NCI-H1694 treated with DMSO at 0.1 percent for 48 hours (cell line): Measurements from ENCODE around the gene MARCHF9.
"Not testable (repeated sequence)": the region's sequence is repeated elsewhere in the genome, so short reads cannot be mapped to it uniquely, and the experiment has no call there.

Source experiments
- DNase-seq: peaks from one replicate; lab custom pipeline; 2025; lab: John Stamatoyannopoulos, UW

MARCHF9 gene

GRCh38 chr12:57771236-57771872, 16.5 kb downstream of the MARCHF9 start:
- peak; percentile 79 for DNase-seq

DNA sequence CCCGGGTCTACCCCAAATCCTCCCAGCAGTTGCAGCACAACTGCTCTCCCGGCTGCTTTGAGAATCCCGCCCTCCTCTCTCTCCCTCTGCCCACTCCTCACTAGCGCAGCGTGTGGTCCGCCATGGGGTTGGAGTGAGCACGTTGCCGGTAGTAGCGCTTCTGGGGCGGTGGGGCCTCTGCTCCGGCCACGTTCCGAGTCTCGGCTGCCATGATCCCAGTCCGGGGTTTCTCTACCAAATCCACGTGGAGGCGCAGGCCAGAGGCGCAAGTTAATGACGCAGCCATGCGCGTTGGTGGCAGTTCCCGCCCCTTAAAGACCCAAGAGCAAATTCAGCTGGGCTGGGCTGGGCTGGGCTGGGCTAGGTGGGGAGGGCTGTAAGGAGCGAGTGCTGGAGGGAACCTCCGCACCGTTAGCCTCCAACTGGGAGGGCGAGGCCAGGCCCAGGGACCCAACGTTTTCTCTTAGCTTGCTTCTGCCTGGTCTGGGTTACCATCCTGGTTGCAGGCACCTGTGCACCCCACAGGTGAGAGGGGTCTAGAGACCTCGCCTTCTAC, 17.0 kb downstream of the MARCHF9 start, which contains the start of gene METTL1:
TSS of gene METTL1 (minus strand) at position 233 of the 556 bp plus-strand sequence. CDS start at position 211, 22 bp downstream.
- DNase-seq = peak; percentile 90

DNA sequence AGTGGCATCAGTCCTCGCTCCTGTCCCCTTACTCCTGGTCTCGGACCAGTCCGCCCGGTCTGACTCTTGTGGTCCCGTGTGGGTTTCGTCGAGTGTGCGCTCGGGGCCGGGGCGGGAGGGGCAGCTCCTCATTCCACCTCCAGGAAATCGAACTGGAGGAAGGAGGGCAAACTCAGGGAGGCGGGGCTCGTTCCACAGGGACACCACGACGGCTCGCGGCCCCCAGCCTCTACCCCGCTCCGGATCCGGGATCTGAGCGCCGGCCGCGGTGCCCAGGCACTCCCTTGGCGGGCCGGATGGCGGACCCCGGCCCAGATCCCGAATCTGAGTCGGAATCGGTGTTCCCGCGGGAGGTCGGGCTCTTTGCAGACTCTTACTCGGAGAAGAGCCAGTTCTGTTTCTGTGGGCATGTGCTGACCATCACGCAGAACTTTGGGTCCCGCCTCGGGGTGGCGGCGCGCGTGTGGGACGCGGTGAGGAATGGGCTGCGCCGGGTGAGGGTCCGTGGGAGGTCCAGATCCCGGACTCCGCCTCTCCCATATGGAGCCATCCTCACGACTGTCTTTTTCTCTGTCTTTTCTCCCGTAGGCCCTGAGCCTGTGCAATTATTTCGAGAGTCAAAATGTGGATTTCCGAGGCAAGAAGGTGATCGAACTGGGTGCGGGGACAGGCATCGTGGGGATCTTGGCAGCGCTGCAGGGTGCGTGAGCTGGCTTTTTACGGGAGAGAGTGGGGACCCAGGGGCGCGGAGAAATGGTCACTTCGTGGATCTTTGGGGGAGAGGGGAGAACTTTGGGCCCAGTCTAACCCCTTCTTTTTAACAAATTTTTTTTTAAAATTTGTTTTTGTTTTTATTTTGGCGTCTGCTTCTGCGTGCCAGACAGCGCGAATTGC, 17.8 kb downstream of the MARCHF9 start, which contains the start of gene EEF1AKMT3:
TSS of gene EEF1AKMT3 (plus strand) at position 186 of the 894 bp plus-strand sequence. CDS start at position 297, 111 bp downstream.
- DNase-seq = peak; percentile 42

GRCh38 chr12:57774634-57775033, 19.7 kb downstream of the MARCHF9 start:
- DNase-seq = not testable (repeated sequence)

DNA sequence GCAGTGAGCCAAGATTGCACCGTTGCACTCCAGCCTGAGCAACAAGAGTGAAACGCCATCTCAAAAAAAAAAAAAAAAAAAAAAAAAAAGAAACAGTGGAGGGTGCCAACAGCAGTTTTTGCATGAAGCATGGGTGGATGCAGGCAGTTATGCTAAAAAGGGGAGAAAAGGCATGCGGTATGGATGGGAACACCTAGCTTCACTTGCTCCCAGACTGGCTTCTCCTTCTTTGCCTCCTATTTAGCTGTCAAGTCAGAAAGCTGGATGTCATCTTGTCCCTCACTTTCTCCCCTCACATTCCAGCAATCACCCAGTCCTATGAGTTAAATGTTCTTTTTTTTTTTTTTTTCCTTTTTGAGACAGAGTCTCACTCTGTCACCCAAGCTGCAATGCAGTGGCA, 20.1 kb downstream of the MARCHF9 start:
- no peak for DNase-seq

GRCh38 chr12:57775563-57776246, 20.8 kb downstream of the MARCHF9 start:
- DNase-seq = no peak

- no peak for DNase-seq
These were observed 21.3 kb downstream of the MARCHF9 start for GRCh38 chr12:57776247-57776587.

DNA sequence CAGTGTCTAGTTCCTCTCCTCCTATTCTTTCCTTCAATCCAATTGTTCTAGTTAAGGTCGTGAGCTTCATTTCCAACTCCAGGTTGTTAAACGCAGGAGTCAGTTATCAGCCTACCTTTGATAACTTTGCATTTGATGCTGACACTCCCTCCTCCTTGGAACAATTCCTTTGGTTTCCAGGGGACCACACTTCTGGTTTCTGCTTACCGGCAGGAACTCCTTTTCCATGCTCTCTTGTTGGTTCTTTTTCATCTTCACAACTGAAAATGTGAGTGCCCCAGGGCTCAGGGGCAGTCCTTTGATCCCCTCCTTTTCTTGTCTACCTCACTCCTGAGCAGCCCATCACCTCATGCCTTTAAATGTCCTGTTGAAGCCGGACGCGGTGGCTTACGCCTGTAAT, 22.5 kb downstream of the MARCHF9 start:
- DNase-seq = no peak

GRCh38 chr12:57777911-57778310, 23.0 kb downstream of the MARCHF9 start:
- DNase-seq = no peak

GRCh38 chr12:57779736-57780135, 24.8 kb downstream of the MARCHF9 start:
- no peak for DNase-seq

- DNase-seq = no peak
These were observed 25.5 kb downstream of the MARCHF9 start for GRCh38 chr12:57780284-57780897.

DNA sequence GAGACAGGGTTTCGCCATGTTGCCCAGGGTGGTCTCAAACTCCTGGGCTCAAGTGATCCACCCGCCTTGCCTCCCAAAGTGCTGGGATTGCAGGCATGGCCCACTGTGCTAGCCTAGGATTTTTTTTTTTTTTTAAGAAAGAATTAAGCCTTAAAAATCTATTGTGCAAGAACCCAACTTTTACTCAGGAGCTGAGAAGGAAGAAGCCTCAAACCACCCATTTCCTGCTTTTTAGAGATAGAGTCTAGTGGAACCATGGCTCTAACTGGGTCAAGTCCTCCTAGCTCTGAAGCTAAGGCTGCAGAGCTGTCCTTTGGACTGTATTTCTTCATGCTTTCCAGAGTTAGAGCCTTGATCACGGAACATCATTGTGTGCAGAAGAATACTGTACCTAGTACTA, 26.3 kb downstream of the MARCHF9 start:
- DNase-seq = no peak

- DNase-seq = no peak
These were observed 26.9 kb downstream of the MARCHF9 start for GRCh38 chr12:57781801-57782200.

DNA sequence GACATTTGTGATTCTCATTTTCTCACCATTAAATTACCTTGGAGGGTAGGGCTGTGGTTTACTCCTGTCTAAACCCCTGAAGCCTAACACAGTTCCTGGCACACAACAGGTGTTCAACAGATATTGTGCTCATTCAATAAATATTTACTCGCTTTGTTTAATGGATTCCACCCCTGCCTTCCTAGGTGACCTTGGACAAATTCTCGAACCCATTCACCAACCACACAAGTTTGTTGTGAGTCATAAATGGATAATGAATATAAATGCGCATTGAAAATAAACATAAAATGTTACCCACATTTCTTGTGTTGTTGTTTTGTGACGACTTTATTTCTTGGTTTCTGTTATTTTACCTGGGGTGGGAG, 27.3 kb downstream of the MARCHF9 start:
- DNase-seq = no peak

DNA sequence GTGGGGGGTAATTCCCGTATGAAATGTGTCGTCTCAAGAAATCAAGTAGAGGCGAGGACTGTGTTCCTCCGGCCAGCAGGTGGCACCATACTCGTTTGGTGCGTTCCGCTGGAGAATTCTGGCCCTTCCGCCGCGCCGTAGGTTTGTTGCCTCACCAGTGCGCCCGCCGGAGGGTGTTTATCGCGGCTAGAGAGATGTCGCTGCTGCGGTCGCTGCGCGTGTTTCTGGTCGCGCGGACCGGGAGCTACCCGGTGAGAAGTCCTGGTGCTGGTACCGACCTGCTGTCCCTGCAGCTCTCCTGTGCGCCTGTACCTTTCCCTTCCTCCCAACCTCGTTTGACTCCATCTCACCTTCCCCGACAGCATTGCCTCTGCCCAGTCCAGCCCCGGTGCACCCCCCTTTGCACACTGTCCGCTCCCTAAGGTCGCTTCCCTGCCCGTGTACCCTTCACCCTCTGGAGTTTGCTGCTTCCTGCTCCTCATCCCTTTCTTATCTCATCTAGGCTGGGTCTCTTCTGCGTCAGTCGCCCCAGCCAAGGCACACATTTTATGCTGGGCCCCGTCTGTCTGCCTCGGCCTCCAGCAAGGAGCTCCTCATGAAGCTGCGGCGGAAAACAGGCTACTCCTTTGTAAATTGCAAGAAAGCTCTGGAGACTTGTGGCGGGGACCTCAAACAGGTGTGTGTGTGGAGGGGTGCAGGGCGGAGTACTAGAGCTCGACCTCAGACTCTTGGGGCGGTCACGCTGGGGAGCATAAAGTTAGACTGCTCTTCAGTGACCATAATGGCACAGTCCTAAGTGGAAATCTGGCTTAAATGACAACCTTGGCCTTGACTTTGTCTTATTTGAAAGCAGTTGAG, 27.9 kb downstream of the MARCHF9 start, which contains the start of gene TSFM:
TSS of gene TSFM (plus strand) at position 180 of the 858 bp plus-strand sequence. CDS start at position 195, 15 bp downstream.
- peak; percentile 75 for DNase-seq

- no peak for DNase-seq
These were observed 28.5 kb downstream of the MARCHF9 start for GRCh38 chr12:57783466-57783801.

- no peak for DNase-seq
These were observed 29.0 kb downstream of the MARCHF9 start for GRCh38 chr12:57783861-57784260.

- DNase-seq = no peak
These were observed 39.0 kb downstream of the MARCHF9 start for GRCh38 chr12:57793920-57794319.

- DNase-seq = no peak
These were observed 40.5 kb downstream of the MARCHF9 start for GRCh38 chr12:57795354-57795753.

- no peak for DNase-seq
These were observed 42.1 kb downstream of the MARCHF9 start for GRCh38 chr12:57796996-57797395.

GRCh38 chr12:57797933-57798332, 43.0 kb downstream of the MARCHF9 start:
- no peak for DNase-seq
